GM23338 (cell line): Measurements from ENCODE around the gene MAP3K5.

ENCODE experiments used
- CREB1 ChIP-seq: fragments of 250-450 bp; sonication (Bioruptor Pico); IDR thresholded peaks from 2 replicates; pipeline ENCODE4 v1.5.0; 2020; ENCODE audit warnings: low read depth, mild to moderate bottlenecking, moderate library complexity
- EZH2 ChIP-seq: fragments of 200-600 bp; sonication (generic); IDR thresholded peaks from one replicate; pipeline ENCODE4 v1.8.0; 2017; ENCODE audit warnings: antibody characterized with exemption, mild to moderate bottlenecking, low read depth; ENCODE audit not compliant: unreplicated experiment
- EZH2phosphoT487 ChIP-seq: fragments of 200-600 bp; sonication (generic); IDR thresholded peaks from one replicate; pipeline ENCODE4 v1.8.1; 2018; ENCODE audit warnings: antibody characterized with exemption; ENCODE audit not compliant: unreplicated experiment
- JUNB ChIP-seq: IDR thresholded peaks from one replicate; pipeline ENCODE4 v1.6.1; 2016; ENCODE audit warnings: antibody characterized with exemption; ENCODE audit not compliant: unreplicated experiment
- NANOG ChIP-seq: IDR thresholded peaks from 2 replicates; pipeline ENCODE4 v1.6.1; 2016; ENCODE audit warnings: antibody characterized with exemption, borderline replicate concordance
- POLR2AphosphoS5 ChIP-seq: IDR thresholded peaks from 2 replicates; pipeline ENCODE4 v1.6.1; 2016; ENCODE audit warnings: antibody characterized with exemption, low read depth
- STAT1 ChIP-seq: IDR thresholded peaks from one replicate; pipeline ENCODE4 v1.6.1; 2016; ENCODE audit warnings: antibody characterized with exemption; ENCODE audit not compliant: unreplicated experiment
- ZNF114 ChIP-seq: fragments of 250-450 bp; sonication (Bioruptor Pico); IDR thresholded peaks from 2 replicates; pipeline ENCODE4 v1.5.0; 2020; ENCODE audit warnings: mild to moderate bottlenecking, moderate library complexity
- TF ChIP-seq, protein P1 (sequence below), 2 experiments: fragments of 200-600 bp in 1 of 2; sonication (generic) in 1 of 2; conservative IDR thresholded peaks; 2 replicates each; pipeline versions ENCODE4 v1.5.1 to v1.6.1; 2016 to 2017; ENCODE audit warnings: antibody characterized with exemption in 2 of 2, low read depth in 2 of 2, mild to moderate bottlenecking in 2 of 2, moderate library complexity in 1 of 2
- TF ChIP-seq, protein P2 (sequence below): IDR thresholded peaks from one replicate; pipeline ENCODE4 v1.6.1; 2018; ENCODE audit warnings: antibody characterized with exemption; ENCODE audit not compliant: unreplicated experiment
- TF ChIP-seq, protein P3 (sequence below): IDR thresholded peaks from 2 replicates; pipeline ENCODE4 v1.6.1; 2016; ENCODE audit warnings: antibody characterized with exemption
- TF ChIP-seq, protein P4 (sequence below): fragments of 250-450 bp; sonication (Bioruptor Pico); IDR thresholded peaks from 2 replicates; pipeline ENCODE4 v1.5.0; 2020; ENCODE audit warnings: mild to moderate bottlenecking, moderate library complexity

DNA sequence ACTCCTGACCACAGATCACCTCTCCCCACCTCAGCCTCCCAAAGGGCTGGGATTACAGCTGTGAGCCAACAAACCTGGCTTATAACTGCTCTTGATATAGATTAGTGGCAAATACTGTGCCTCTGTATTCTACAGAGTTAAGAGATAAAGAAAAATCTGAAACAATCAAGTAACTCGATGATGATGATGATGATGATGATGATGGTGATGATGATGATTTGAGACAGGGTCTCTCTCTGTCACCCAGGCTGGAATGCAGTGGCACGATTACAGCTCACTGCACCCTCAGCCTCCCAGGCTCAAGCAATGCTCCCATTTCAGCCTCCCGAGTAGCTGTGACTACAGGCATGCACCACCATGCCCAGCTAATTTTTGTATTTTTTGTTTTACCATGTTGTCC, 175.8 kb downstream of the MAP3K5 start:
- TF ChIP-seq EZH2 (no peak), CREB1 (CRISPR knock-in tag) (no peak), EZH2phosphoT487 (no peak), POLR2AphosphoS5 (no peak), JUNB (no peak), NANOG (no peak), STAT1 (no peak), ZNF114 (CRISPR knock-in tag) (no peak)
- TF ChIP-seq, protein P1, sequence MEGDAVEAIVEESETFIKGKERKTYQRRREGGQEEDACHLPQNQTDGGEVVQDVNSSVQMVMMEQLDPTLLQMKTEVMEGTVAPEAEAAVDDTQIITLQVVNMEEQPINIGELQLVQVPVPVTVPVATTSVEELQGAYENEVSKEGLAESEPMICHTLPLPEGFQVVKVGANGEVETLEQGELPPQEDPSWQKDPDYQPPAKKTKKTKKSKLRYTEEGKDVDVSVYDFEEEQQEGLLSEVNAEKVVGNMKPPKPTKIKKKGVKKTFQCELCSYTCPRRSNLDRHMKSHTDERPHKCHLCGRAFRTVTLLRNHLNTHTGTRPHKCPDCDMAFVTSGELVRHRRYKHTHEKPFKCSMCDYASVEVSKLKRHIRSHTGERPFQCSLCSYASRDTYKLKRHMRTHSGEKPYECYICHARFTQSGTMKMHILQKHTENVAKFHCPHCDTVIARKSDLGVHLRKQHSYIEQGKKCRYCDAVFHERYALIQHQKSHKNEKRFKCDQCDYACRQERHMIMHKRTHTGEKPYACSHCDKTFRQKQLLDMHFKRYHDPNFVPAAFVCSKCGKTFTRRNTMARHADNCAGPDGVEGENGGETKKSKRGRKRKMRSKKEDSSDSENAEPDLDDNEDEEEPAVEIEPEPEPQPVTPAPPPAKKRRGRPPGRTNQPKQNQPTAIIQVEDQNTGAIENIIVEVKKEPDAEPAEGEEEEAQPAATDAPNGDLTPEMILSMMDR (conservative IDR thresholded peaks at IDR 0.05; ENCODE audit: low read depth in 2 of 2) = no peak
- TF ChIP-seq, protein P2, sequence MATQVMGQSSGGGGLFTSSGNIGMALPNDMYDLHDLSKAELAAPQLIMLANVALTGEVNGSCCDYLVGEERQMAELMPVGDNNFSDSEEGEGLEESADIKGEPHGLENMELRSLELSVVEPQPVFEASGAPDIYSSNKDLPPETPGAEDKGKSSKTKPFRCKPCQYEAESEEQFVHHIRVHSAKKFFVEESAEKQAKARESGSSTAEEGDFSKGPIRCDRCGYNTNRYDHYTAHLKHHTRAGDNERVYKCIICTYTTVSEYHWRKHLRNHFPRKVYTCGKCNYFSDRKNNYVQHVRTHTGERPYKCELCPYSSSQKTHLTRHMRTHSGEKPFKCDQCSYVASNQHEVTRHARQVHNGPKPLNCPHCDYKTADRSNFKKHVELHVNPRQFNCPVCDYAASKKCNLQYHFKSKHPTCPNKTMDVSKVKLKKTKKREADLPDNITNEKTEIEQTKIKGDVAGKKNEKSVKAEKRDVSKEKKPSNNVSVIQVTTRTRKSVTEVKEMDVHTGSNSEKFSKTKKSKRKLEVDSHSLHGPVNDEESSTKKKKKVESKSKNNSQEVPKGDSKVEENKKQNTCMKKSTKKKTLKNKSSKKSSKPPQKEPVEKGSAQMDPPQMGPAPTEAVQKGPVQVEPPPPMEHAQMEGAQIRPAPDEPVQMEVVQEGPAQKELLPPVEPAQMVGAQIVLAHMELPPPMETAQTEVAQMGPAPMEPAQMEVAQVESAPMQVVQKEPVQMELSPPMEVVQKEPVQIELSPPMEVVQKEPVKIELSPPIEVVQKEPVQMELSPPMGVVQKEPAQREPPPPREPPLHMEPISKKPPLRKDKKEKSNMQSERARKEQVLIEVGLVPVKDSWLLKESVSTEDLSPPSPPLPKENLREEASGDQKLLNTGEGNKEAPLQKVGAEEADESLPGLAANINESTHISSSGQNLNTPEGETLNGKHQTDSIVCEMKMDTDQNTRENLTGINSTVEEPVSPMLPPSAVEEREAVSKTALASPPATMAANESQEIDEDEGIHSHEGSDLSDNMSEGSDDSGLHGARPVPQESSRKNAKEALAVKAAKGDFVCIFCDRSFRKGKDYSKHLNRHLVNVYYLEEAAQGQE = no peak
- TF ChIP-seq, protein P3, sequence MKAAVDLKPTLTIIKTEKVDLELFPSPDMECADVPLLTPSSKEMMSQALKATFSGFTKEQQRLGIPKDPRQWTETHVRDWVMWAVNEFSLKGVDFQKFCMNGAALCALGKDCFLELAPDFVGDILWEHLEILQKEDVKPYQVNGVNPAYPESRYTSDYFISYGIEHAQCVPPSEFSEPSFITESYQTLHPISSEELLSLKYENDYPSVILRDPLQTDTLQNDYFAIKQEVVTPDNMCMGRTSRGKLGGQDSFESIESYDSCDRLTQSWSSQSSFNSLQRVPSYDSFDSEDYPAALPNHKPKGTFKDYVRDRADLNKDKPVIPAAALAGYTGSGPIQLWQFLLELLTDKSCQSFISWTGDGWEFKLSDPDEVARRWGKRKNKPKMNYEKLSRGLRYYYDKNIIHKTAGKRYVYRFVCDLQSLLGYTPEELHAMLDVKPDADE = no peak
- TF ChIP-seq, protein P4, sequence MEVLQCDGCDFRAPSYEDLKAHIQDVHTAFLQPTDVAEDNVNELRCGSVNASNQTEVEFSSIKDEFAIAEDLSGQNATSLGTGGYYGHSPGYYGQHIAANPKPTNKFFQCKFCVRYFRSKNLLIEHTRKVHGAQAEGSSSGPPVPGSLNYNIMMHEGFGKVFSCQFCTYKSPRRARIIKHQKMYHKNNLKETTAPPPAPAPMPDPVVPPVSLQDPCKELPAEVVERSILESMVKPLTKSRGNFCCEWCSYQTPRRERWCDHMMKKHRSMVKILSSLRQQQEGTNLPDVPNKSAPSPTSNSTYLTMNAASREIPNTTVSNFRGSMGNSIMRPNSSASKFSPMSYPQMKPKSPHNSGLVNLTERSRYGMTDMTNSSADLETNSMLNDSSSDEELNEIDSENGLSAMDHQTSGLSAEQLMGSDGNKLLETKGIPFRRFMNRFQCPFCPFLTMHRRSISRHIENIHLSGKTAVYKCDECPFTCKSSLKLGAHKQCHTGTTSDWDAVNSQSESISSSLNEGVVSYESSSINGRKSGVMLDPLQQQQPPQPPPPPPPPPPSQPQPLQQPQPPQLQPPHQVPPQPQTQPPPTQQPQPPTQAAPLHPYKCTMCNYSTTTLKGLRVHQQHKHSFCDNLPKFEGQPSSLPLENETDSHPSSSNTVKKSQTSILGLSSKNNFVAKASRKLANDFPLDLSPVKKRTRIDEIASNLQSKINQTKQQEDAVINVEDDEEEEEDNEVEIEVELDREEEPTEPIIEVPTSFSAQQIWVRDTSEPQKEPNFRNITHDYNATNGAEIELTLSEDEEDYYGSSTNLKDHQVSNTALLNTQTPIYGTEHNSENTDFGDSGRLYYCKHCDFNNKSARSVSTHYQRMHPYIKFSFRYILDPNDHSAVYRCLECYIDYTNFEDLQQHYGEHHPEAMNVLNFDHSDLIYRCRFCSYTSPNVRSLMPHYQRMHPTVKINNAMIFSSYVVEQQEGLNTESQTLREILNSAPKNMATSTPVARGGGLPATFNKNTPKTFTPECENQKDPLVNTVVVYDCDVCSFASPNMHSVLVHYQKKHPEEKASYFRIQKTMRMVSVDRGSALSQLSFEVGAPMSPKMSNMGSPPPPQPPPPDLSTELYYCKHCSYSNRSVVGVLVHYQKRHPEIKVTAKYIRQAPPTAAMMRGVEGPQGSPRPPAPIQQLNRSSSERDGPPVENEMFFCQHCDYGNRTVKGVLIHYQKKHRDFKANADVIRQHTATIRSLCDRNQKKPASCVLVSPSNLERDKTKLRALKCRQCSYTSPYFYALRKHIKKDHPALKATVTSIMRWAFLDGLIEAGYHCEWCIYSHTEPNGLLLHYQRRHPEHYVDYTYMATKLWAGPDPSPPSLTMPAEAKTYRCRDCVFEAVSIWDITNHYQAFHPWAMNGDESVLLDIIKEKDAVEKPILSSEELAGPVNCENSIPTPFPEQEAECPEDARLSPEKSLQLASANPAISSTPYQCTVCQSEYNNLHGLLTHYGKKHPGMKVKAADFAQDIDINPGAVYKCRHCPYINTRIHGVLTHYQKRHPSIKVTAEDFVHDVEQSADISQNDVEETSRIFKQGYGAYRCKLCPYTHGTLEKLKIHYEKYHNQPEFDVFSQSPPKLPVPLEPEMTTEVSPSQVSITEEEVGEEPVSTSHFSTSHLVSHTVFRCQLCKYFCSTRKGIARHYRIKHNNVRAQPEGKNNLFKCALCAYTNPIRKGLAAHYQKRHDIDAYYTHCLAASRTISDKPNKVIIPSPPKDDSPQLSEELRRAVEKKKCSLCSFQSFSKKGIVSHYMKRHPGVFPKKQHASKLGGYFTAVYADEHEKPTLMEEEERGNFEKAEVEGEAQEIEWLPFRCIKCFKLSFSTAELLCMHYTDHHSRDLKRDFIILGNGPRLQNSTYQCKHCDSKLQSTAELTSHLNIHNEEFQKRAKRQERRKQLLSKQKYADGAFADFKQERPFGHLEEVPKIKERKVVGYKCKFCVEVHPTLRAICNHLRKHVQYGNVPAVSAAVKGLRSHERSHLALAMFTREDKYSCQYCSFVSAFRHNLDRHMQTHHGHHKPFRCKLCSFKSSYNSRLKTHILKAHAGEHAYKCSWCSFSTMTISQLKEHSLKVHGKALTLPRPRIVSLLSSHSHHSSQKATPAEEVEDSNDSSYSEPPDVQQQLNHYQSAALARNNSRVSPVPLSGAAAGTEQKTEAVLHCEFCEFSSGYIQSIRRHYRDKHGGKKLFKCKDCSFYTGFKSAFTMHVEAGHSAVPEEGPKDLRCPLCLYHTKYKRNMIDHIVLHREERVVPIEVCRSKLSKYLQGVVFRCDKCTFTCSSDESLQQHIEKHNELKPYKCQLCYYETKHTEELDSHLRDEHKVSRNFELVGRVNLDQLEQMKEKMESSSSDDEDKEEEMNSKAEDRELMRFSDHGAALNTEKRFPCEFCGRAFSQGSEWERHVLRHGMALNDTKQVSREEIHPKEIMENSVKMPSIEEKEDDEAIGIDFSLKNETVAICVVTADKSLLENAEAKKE (CRISPR knock-in tag) = no peak
